ENCODE data around the gene RB1. TPM values are rescaled to one million over a fixed set of nuclear protein-coding genes. Genes with fewer than 3 reads are reported as not detected.
A peak's percentile ranks its signal among the peaks of the same experiment; 100 is the strongest.

The RB1 gene
- total RNA-seq, 1 donor from 2014 or later, result 35.4 TPM

- no peak for TF ChIP-seq CTCF (conservative IDR thresholded peaks at IDR 0.05; ENCODE audit: low read depth, low read length)
- H3K4me3 ChIP-seq (ENCODE audit: low read depth, low read length), result no peak overlapping the region
- DNase-seq (ENCODE audit: low read depth), result peak; percentile 43
Observed at GRCh38 chr13:48263196-48263595, 40.4 kb upstream of the RB1 start.

GRCh38 chr13:48264058-48264457, 39.5 kb upstream of the RB1 start:
- no peak overlapping the region for H3K4me3 ChIP-seq (ENCODE audit: low read depth, low read length)
- no peak for DNase-seq (ENCODE audit: low read depth)
- TF ChIP-seq CTCF (conservative IDR thresholded peaks at IDR 0.05; ENCODE audit: low read depth, low read length), result no peak

GRCh38 chr13:48265217-48265815, 38.2 kb upstream of the RB1 start:
- no peak for TF ChIP-seq CTCF (conservative IDR thresholded peaks at IDR 0.05; ENCODE audit: low read depth, low read length)
- H3K4me3 ChIP-seq (ENCODE audit: low read depth, low read length), result no peak overlapping the region
- DNase-seq (ENCODE audit: low read depth), result no peak

GRCh38 chr13:48266150-48266549, 37.4 kb upstream of the RB1 start:
- no peak for TF ChIP-seq CTCF (conservative IDR thresholded peaks at IDR 0.05; ENCODE audit: low read depth, low read length)
- no peak for DNase-seq (ENCODE audit: low read depth)
- no peak overlapping the region for H3K4me3 ChIP-seq (ENCODE audit: low read depth, low read length)

GRCh38 chr13:48266701-48267639, 36.6 kb upstream of the RB1 start:
- H3K4me3 ChIP-seq (ENCODE audit: low read depth, low read length), result no peak overlapping the region
- no peak for TF ChIP-seq CTCF (conservative IDR thresholded peaks at IDR 0.05; ENCODE audit: low read depth, low read length)
- no peak for DNase-seq (ENCODE audit: low read depth)

- no peak for DNase-seq (ENCODE audit: low read depth)
- no peak for TF ChIP-seq CTCF (conservative IDR thresholded peaks at IDR 0.05; ENCODE audit: low read depth, low read length)
- no peak overlapping the region for H3K4me3 ChIP-seq (ENCODE audit: low read depth, low read length)
Observed at GRCh38 chr13:48268019-48268418, 35.5 kb upstream of the RB1 start.

Measured in epithelial cell of proximal tubule (primary cell).